ENCODE measurements around the gene MVB12B. TPM values are rescaled to one million over a fixed set of nuclear protein-coding genes. Genes with fewer than 3 reads are reported as not detected.
A peak's percentile ranks its signal among the peaks of the same experiment; 100 is the strongest.

MVB12B gene
- total and polyA plus RNA-seq, 2 of the 13 experiments (the other 11 are each of a cell fraction or from before 2014, with no cell fraction given): 12.1 to 30.1 TPM

DNA sequence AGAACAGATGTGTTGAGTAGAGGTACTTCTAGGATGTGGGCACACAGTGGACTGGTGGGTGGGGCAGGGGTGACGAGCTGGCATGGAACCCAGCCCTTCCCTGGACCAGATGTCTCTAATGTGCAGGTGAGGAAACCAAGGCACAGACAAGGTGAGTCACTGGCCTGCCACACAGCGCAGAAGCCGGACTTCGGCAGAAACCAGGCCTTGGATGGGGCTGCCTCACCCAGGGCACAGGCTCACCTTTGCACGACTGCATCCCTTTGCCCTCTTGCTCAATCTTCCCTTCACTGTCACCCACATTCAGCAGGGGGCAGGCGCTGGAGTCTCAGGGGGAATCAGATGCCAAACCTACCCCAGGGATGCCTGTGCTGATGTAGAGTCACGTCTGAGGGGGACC, 221.7 kb downstream of the MVB12B start (continued):
- TF ChIP-seq ZEB1 (IDR thresholded peaks at IDR 0.05; ENCODE audit: insufficient replicate concordance, low read depth) (peak; percentile 47), AHR (CRISPR knock-in tag; IDR thresholded peaks at IDR 0.05) (no peak), ZNF788 (CRISPR knock-in tag; IDR thresholded peaks at IDR 0.05; ENCODE audit: borderline replicate concordance) (no peak), TEAD3 (CRISPR knock-in tag; optimal IDR thresholded peaks at IDR 0.05; ENCODE audit: borderline replicate concordance) (peak; percentile 34), SOX13 (IDR thresholded peaks at IDR 0.05) (no peak), SOX13 (CRISPR knock-in tag; conservative IDR thresholded peaks at IDR 0.05 in 1 of 2, IDR thresholded peaks at IDR 0.05 in 1 of 2) (no peak), PTBP1 (IDR thresholded peaks at IDR 0.05; ENCODE audit: low read depth, low read length, poor library complexity, severe bottlenecking) (no peak), ZNF713 (CRISPR knock-in tag; IDR thresholded peaks at IDR 0.05) (no peak)
- TF ChIP-seq, protein P1, sequence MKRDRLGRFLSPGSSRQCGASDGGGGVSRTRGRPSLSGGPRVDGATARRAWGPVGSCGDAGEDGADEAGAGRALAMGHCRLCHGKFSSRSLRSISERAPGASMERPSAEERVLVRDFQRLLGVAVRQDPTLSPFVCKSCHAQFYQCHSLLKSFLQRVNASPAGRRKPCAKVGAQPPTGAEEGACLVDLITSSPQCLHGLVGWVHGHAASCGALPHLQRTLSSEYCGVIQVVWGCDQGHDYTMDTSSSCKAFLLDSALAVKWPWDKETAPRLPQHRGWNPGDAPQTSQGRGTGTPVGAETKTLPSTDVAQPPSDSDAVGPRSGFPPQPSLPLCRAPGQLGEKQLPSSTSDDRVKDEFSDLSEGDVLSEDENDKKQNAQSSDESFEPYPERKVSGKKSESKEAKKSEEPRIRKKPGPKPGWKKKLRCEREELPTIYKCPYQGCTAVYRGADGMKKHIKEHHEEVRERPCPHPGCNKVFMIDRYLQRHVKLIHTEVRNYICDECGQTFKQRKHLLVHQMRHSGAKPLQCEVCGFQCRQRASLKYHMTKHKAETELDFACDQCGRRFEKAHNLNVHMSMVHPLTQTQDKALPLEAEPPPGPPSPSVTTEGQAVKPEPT (CRISPR knock-in tag; IDR thresholded peaks at IDR 0.05; ENCODE audit: low read depth): no peak
- TF ChIP-seq, protein P2, sequence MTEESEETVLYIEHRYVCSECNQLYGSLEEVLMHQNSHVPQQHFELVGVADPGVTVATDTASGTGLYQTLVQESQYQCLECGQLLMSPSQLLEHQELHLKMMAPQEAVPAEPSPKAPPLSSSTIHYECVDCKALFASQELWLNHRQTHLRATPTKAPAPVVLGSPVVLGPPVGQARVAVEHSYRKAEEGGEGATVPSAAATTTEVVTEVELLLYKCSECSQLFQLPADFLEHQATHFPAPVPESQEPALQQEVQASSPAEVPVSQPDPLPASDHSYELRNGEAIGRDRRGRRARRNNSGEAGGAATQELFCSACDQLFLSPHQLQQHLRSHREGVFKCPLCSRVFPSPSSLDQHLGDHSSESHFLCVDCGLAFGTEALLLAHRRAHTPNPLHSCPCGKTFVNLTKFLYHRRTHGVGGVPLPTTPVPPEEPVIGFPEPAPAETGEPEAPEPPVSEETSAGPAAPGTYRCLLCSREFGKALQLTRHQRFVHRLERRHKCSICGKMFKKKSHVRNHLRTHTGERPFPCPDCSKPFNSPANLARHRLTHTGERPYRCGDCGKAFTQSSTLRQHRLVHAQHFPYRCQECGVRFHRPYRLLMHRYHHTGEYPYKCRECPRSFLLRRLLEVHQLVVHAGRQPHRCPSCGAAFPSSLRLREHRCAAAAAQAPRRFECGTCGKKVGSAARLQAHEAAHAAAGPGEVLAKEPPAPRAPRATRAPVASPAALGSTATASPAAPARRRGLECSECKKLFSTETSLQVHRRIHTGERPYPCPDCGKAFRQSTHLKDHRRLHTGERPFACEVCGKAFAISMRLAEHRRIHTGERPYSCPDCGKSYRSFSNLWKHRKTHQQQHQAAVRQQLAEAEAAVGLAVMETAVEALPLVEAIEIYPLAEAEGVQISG (CRISPR knock-in tag; IDR thresholded peaks at IDR 0.05): no peak
- TF ChIP-seq, protein P3, sequence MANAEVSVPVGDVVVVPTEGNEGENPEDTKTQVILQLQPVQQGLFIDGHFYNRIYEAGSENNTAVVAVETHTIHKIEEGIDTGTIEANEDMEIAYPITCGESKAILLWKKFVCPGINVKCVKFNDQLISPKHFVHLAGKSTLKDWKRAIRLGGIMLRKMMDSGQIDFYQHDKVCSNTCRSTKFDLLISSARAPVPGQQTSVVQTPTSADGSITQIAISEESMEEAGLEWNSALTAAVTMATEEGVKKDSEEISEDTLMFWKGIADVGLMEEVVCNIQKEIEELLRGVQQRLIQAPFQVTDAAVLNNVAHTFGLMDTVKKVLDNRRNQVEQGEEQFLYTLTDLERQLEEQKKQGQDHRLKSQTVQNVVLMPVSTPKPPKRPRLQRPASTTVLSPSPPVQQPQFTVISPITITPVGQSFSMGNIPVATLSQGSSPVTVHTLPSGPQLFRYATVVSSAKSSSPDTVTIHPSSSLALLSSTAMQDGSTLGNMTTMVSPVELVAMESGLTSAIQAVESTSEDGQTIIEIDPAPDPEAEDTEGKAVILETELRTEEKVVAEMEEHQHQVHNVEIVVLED (CRISPR knock-in tag; IDR thresholded peaks at IDR 0.05; ENCODE audit: borderline replicate concordance): no peak
- TF ChIP-seq, protein P4, sequence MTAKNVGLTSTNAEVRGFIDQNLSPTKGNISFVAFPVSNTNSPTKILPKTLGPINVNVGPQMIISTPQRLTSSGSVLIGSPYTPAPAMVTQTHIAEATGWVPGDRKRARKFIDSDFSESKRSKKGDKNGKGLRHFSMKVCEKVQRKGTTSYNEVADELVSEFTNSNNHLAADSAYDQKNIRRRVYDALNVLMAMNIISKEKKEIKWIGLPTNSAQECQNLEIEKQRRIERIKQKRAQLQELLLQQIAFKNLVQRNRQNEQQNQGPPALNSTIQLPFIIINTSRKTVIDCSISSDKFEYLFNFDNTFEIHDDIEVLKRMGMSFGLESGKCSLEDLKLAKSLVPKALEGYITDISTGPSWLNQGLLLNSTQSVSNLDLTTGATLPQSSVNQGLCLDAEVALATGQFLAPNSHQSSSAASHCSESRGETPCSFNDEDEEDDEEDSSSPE (CRISPR knock-in tag; IDR thresholded peaks at IDR 0.05): no peak
- TF ChIP-seq, protein P5, sequence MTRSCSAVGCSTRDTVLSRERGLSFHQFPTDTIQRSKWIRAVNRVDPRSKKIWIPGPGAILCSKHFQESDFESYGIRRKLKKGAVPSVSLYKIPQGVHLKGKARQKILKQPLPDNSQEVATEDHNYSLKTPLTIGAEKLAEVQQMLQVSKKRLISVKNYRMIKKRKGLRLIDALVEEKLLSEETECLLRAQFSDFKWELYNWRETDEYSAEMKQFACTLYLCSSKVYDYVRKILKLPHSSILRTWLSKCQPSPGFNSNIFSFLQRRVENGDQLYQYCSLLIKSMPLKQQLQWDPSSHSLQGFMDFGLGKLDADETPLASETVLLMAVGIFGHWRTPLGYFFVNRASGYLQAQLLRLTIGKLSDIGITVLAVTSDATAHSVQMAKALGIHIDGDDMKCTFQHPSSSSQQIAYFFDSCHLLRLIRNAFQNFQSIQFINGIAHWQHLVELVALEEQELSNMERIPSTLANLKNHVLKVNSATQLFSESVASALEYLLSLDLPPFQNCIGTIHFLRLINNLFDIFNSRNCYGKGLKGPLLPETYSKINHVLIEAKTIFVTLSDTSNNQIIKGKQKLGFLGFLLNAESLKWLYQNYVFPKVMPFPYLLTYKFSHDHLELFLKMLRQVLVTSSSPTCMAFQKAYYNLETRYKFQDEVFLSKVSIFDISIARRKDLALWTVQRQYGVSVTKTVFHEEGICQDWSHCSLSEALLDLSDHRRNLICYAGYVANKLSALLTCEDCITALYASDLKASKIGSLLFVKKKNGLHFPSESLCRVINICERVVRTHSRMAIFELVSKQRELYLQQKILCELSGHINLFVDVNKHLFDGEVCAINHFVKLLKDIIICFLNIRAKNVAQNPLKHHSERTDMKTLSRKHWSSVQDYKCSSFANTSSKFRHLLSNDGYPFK (CRISPR knock-in tag; IDR thresholded peaks at IDR 0.05; ENCODE audit: borderline replicate concordance): 0 out of 2 replicates have a peak, but pooled peaks have one; percentile 23
- TF ChIP-seq, protein P6, sequence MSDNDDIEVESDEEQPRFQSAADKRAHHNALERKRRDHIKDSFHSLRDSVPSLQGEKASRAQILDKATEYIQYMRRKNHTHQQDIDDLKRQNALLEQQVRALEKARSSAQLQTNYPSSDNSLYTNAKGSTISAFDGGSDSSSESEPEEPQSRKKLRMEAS (IDR thresholded peaks at IDR 0.05): no peak
- TF ChIP-seq, protein P7, sequence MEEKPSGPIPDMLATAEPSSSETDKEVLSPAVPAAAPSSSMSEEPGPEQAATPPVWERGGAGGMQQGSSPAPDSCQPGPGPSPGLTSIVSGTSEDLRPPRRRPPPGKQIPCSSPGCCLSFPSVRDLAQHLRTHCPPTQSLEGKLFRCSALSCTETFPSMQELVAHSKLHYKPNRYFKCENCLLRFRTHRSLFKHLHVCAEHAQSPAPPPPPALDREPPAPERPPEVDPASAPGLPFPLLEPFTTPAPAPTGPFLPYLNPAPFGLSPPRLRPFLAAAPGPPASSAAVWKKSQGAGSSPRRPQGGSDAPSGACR (CRISPR knock-in tag; IDR thresholded peaks at IDR 0.05): no peak
- TF ChIP-seq, protein P8, sequence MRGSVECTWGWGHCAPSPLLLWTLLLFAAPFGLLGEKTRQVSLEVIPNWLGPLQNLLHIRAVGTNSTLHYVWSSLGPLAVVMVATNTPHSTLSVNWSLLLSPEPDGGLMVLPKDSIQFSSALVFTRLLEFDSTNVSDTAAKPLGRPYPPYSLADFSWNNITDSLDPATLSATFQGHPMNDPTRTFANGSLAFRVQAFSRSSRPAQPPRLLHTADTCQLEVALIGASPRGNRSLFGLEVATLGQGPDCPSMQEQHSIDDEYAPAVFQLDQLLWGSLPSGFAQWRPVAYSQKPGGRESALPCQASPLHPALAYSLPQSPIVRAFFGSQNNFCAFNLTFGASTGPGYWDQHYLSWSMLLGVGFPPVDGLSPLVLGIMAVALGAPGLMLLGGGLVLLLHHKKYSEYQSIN (CRISPR knock-in tag; IDR thresholded peaks at IDR 0.05; ENCODE audit: borderline replicate concordance): no peak
